ENCODE results near the gene ALDH3A2.

GRCh38 chr17:19718613-19719354, 70.2 kb downstream of the ALDH3A2 start:
- peak; percentile 45; the same call in 1 of the 2 replicates for TF ChIP-seq CTCF (conservative IDR thresholded peaks at IDR 0.05; ENCODE audit: low read length)
- no peak for TF ChIP-seq EZH2phosphoT487 (IDR thresholded peaks at IDR 0.05; ENCODE audit: borderline replicate concordance, low read depth, low read length)
